Activated naive CD8-positive, alpha-beta T cell (primary cell): ENCODE data around the gene FIGN.

Experiments
- H3K27ac Mint-ChIP-seq: one replicate; pipeline ENCODE4 v1.8.0; 2021; ENCODE audit warnings: mixed read lengths
- H3K27me3 Mint-ChIP-seq: one replicate; pipeline ENCODE4 v1.8.0; 2021; ENCODE audit warnings: mixed read lengths
- H3K36me3 Mint-ChIP-seq: one replicate; pipeline ENCODE4 v1.8.0; 2021; ENCODE audit warnings: mixed read lengths
- H3K4me1 Mint-ChIP-seq: one replicate; pipeline ENCODE4 v1.8.0; 2021; ENCODE audit warnings: low read depth, mixed read lengths
- H3K4me3 Mint-ChIP-seq: one replicate; pipeline ENCODE4 v1.8.0; 2021; ENCODE audit warnings: mild to moderate bottlenecking, mixed read lengths
- H3K9me3 Mint-ChIP-seq: one replicate; pipeline ENCODE4 v1.8.0; 2021; ENCODE audit warnings: low read depth, mixed read lengths

Gene FIGN

DNA sequence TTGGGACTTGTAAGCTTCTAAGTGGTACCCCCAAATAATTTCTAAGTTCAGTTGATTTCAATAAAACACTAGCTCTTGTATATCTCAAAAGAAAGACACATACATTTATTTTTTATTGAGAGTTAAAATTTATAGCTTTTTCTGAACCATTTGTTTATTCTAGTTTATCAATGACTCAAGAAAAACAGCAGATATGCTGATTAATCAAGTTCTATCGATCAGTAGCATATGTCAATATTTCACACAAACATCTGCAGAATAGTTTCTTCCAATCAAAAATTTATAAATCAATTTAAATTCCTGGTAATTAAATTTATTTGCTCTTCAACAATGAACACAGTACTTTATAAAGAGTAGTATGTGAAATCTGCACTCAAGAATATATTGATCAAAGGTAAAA is 5.3 kb downstream of the FIGN start:
- Mint-ChIP-seq H3K9me3 (peaks cover 4% of the 10 kb centered on the region), H3K4me1 (no peaks in the 10 kb centered on the region), H3K27me3 (peaks cover 13% of the 10 kb centered on the region), H3K36me3 (no peaks in the 10 kb centered on the region), H3K27ac (no peak overlapping the region), H3K4me3 (no peak overlapping the region)

DNA sequence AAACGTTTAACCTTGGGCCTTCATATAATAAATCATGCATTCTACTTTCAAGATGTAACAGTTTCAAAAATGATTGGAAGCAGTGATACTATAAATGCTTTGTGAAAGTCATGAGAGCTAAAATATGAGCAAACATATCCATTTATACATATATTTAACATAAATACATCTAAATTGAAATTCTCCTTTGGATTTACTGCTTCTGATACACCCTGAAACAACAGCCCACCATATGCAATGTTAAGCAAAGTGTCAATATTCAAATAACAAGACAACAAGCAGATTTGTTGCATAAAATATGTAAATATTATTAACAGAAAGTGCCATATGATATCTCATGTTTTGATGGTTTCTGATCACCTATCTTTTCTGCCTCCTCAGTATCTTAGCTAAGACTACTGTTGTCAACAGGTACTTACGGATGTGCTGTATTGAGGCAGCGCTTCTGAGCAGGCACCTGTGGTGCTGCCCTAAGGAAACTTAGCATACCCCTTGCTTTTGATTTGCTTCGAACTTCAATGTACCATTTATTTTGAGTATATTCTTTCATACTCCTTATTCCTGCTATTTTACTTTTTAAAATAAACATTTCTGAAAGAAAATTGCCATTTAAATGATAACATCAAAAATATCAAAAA is 6.1 kb downstream of the FIGN start:
- H3K36me3 Mint-ChIP-seq: no peaks in the 10 kb centered on the region
- peaks cover 4% of the 10 kb centered on the region for H3K9me3 Mint-ChIP-seq
- peaks cover 7% of the 10 kb centered on the region for H3K27me3 Mint-ChIP-seq
- H3K4me3 Mint-ChIP-seq: no peak overlapping the region
- no peak overlapping the region for H3K27ac Mint-ChIP-seq
- H3K4me1 Mint-ChIP-seq: no peaks in the 10 kb centered on the region

DNA sequence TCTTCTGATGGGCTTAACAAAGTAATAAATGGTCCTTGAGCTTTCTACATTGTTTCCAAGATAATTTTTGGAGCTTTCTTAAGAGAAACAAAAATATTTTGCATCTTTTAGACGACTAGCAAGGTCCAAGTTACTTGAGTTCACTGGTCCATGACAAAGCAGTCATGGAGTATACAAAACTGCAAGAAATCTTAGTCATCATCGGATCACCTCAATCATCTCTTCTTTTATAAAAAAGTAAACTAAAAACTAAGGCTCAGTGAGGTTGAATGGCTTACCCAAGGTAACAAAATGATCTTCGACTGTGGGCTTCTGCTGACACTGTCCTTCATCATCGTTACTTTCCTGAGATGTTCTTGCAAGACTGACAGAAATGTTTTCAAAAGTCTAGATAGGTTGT is 11.9 kb downstream of the FIGN start:
- H3K27me3 Mint-ChIP-seq: no peaks in the 10 kb centered on the region
- no peaks in the 10 kb centered on the region for H3K4me1 Mint-ChIP-seq

DNA sequence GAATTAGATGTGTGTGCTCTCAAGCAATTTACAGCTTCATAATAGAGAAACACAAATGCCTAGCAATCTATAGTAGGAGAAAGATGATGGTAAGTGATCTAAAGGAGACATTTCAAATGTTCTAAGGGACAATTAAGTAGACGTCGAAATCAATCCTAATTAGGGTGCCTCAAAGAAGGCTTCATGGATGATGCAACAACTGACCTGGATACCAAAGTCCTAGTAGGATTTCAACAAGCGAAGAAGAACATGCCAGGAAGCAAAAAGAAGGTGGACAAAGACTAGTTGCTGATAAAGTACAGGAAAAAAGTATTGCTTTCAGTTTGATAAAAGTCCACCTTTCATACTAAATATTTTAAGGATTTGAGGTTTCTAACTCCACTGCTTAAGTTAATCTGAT is 12.5 kb downstream of the FIGN start:
- no peaks in the 10 kb centered on the region for H3K4me1 Mint-ChIP-seq
- no peaks in the 10 kb centered on the region for H3K36me3 Mint-ChIP-seq
- peaks cover 3% of the 10 kb centered on the region for H3K9me3 Mint-ChIP-seq
- no peak overlapping the region for H3K27ac Mint-ChIP-seq
- H3K27me3 Mint-ChIP-seq: no peaks in the 10 kb centered on the region
- H3K4me3 Mint-ChIP-seq: no peak overlapping the region

More for the DNA sequence above, 11.9 kb downstream of the FIGN start:
- Mint-ChIP-seq H3K9me3 (peaks cover 3% of the 10 kb centered on the region), H3K36me3 (no peaks in the 10 kb centered on the region), H3K27ac (no peak overlapping the region), H3K4me3 (no peak overlapping the region)

DNA sequence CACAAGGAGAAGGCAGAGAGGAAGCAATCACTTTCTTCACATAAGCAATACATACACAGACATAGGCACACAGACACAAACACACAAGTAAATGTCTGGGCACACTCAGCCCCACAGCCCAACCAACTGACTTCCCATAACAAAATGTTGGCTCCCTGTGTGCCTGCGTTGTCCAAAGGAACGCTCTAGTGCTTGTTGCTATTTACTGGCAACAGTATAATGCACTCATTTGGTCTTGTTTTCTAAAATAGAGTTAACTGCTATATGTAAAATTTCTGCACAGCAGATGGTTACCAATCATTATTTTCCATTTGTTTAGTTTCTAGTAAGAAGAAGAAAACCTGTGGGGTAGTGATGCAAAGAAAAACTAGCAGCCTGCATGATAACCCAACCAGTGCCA is 16.5 kb downstream of the FIGN start:
- H3K36me3 Mint-ChIP-seq: no peaks in the 10 kb centered on the region
- H3K27ac Mint-ChIP-seq: no peak overlapping the region
- H3K27me3 Mint-ChIP-seq: no peaks in the 10 kb centered on the region
- no peak overlapping the region for H3K4me3 Mint-ChIP-seq
- peaks cover 3% of the 10 kb centered on the region for H3K9me3 Mint-ChIP-seq
- H3K4me1 Mint-ChIP-seq: no peaks in the 10 kb centered on the region

DNA sequence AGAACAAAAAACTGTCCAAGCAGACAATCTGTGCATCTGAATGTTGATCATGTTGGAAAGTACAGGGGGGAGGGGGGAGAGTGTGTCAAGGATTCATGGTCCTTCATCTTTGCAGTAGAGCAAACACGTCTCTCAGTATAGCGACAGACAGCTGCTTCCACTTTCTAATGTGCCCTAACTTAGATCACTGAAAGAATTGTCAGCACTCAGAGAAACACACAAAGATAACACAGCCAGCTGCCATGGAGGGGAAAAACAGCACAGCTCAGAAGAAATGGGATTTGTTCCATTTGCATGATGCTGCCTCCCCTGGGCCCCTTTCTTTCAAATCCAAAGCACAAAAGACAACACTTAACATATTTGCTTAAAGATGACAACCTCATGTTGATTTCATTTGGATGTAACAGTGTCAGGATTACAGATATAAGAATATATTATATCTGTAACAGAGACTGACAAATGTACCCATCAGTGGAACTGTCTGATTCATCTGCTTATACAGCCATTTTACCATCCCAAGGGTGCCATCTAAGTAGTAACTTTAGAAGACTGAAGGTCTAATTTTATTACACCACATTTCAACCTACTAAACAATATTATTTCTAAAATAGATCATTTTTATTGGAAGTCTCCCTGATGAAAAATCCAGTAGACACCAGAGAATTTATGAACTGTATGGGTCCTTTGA is 17.7 kb downstream of the FIGN start:
- Mint-ChIP-seq H3K36me3 (no peaks in the 10 kb centered on the region), H3K4me3 (no peak overlapping the region), H3K4me1 (no peaks in the 10 kb centered on the region), H3K9me3 (peaks cover 3% of the 10 kb centered on the region), H3K27ac (no peak overlapping the region), H3K27me3 (no peaks in the 10 kb centered on the region)

DNA sequence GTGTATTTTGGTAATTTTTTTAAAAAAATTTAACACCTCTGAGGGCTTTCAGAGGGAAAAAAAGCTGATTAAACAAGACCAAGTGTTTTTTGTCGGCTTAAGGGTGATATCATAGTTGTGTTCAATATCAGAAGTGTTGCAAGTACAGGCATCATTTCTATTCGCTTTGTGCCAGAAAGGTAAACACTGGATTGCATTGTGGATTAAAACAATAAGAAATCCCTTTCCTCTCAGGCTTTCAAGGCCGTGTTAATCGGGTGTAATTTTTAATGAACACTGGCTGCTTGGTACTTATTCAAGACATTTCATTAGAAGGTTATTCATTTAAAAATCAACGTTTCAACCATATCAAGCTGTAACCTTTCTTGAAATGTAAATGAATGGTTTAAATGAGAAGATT is 18.3 kb downstream of the FIGN start:
- Mint-ChIP-seq H3K27me3 (no peaks in the 10 kb centered on the region), H3K4me3 (no peak overlapping the region), H3K36me3 (no peaks in the 10 kb centered on the region), H3K4me1 (no peaks in the 10 kb centered on the region), H3K27ac (no peak overlapping the region), H3K9me3 (peaks cover 3% of the 10 kb centered on the region)

DNA sequence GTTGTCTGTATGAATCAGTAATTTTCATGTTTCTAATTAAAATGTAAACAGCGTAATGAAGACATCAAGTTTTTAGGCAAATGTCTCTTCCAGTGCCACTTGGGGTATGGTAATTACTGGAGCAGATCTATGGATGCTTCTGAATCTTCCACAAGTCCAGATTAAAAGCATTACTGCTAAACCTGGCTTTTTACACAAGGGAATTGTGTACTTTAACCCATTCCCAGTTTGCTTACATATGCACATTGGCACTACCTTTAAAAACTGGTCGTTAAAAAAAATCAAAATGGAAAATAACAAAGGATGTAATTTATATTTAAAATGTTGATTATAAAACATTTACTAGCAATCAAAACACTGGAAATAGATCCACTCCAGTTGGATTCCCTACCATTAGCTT is 19.7 kb downstream of the FIGN start:
- Mint-ChIP-seq H3K4me3 (no peak overlapping the region), H3K4me1 (no peaks in the 10 kb centered on the region), H3K9me3 (peaks cover 3% of the 10 kb centered on the region), H3K27me3 (no peaks in the 10 kb centered on the region), H3K27ac (no peak overlapping the region), H3K36me3 (no peaks in the 10 kb centered on the region)

DNA sequence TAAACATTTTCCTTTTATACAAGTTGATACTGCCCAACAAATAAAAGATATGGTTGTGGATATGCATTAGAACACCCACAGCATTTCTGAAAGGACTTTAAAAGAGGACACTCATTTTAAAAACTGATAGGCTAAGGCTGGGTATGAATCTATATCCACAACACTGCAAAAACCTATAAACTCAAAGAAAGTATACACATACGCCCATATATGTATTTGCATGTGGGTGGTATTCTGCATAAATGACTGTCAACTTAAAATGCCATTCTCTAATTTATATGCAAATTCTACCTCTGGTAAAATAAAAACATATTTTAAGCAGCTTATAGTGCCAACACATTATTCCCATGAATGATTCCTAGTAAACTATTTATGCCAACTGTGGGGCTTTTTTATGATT is 20.1 kb downstream of the FIGN start:
- Mint-ChIP-seq H3K27me3 (no peaks in the 10 kb centered on the region), H3K9me3 (peaks cover 3% of the 10 kb centered on the region), H3K4me1 (no peaks in the 10 kb centered on the region), H3K36me3 (no peaks in the 10 kb centered on the region), H3K27ac (no peak overlapping the region), H3K4me3 (no peak overlapping the region)

DNA sequence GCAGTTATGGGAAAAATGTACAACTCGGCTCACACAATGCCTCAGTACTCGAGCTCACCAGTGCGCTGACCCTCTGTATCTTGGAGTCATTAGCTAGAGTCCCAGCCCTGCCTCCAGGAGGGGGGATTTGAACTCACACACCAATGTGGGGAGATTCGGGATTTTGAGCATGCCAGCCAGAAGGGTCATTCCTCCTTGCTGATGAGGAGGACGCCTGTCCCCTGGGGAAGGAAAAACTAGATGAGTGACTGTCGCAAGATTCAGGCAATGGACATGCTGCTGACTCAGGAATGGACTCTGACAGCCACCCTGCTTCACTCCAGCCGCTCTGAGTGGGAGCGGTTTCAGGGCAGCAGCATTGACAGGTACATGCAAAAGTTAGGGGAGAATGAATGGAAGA is 20.6 kb downstream of the FIGN start:
- H3K4me1 Mint-ChIP-seq: no peaks in the 10 kb centered on the region
- no peaks in the 10 kb centered on the region for H3K27me3 Mint-ChIP-seq
- peaks cover 3% of the 10 kb centered on the region for H3K9me3 Mint-ChIP-seq
- no peak overlapping the region for H3K27ac Mint-ChIP-seq
- H3K36me3 Mint-ChIP-seq: no peaks in the 10 kb centered on the region
- no peak overlapping the region for H3K4me3 Mint-ChIP-seq

DNA sequence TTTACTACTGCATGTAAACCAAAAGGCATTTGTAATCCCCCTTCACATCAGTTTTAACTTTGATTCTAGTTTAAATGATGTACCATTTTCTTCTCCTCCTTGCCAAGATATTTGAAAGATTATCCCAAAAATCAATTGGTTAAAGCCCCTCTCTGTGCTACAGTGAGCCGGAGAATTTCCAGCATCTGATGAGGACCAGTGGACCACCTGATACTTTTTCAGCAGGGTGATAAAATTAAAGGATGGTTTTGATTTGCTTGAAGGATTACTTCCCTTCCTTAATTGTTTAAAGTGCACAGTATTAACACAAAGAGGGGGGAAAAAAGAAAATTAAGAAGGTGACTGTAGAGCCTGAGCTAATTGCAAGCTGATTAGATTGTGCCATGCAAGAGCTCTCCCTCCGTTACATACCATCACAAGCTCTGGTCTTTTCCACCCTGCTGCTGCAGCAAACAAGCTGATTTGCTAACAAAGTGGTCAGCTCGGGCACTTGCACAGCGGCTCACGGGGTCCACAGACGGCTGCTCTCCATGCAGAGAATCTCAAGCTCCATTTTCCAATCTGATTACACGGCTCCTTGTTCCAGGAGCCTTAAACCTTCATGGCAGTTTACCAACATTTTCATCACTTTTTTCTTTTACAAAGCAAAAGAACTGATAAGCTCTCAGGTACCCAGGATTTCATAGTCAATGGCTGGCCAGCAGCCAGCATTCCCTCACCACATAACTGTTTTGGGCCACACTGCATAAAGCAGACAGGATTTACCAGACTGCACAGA is 22.1 kb downstream of the FIGN start:
- H3K36me3 Mint-ChIP-seq: no peaks in the 10 kb centered on the region
- H3K27ac Mint-ChIP-seq: no peak overlapping the region
- H3K9me3 Mint-ChIP-seq: no peaks in the 10 kb centered on the region
- no peaks in the 10 kb centered on the region for H3K4me1 Mint-ChIP-seq
- H3K4me3 Mint-ChIP-seq: no peak overlapping the region
- no peaks in the 10 kb centered on the region for H3K27me3 Mint-ChIP-seq

DNA sequence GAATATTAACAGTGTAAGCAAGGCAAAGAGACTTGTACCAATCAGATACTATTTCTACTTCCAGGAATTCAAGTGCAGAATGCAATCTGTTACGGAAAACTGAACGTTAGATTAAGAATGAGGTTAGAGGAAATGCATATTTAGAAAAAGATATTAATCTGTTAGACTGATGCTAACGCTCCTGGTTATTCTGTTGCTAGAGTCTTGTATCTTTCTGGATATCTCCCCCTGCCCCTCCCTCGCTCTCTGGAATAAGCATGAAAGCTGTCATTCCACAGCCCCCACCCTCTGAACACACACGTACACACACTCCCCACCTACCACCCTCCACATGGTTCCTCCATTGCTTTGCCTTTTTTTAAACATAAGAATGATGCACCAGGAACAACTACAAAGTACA is 24.1 kb downstream of the FIGN start:
- Mint-ChIP-seq H3K9me3 (no peaks in the 10 kb centered on the region), H3K4me3 (no peak overlapping the region), H3K36me3 (no peaks in the 10 kb centered on the region), H3K27ac (no peak overlapping the region), H3K4me1 (no peaks in the 10 kb centered on the region), H3K27me3 (no peaks in the 10 kb centered on the region)

DNA sequence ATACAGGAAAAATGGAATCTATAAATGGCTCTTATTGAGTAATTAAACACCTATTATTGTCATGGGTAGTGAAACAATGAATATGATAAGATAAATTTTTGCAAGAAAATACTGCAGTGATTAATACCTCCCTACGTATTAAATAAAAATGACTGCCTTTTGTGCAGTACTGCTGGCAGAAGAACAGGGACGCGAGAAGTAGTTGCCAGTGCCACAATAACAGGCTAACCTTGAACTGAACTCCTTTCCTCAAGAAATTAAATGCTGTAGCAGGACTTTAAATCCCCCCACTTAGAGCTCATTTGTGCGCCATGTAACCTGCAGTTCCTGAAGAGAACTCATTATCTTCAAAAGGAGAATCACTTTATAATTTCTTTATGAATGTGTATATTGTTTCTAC is 24.6 kb downstream of the FIGN start:
- H3K36me3 Mint-ChIP-seq: no peaks in the 10 kb centered on the region
- H3K27ac Mint-ChIP-seq: no peak overlapping the region
- no peaks in the 10 kb centered on the region for H3K4me1 Mint-ChIP-seq
- no peak overlapping the region for H3K4me3 Mint-ChIP-seq
- H3K9me3 Mint-ChIP-seq: no peaks in the 10 kb centered on the region
- no peaks in the 10 kb centered on the region for H3K27me3 Mint-ChIP-seq

DNA sequence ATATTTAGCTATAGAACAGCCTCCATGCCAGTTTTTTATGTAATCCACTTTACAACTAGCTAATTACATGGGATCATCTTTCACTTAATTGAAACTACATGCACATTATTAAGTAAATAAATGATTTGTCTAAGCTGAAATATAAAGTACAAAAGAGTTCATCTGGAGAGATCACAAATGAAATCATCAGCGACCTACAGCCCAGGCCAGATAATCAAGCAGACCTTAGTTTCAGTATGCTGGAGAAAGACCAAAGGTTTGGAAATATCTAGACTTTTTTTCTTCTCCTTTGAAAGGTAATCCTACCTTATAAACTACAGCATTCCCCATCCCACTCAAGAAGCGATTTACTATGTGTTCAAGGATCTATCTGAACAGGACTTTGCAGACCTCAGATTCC is 26.5 kb downstream of the FIGN start:
- H3K27ac Mint-ChIP-seq: no peak overlapping the region
- no peaks in the 10 kb centered on the region for H3K36me3 Mint-ChIP-seq
- H3K9me3 Mint-ChIP-seq: no peaks in the 10 kb centered on the region
- H3K4me1 Mint-ChIP-seq: no peaks in the 10 kb centered on the region
- H3K27me3 Mint-ChIP-seq: no peaks in the 10 kb centered on the region
- H3K4me3 Mint-ChIP-seq: no peak overlapping the region

DNA sequence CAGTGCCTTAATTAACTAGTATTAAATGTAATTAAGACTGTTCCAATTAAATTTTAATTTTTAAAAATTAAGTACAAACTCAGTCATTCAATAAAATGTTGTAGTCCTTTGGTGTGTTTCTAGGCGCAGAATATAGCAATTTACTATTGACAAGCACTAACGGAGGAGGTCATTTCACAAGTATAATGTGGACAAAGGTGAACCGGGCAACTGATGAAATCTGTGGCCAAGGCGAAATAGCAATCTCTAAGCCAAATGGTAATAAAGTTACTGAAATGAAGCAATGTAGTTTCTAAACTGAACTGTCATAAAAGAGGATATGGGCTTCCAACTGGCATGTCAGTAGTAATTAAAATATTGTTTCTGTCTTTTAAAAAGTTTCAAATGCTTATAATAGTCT is 27.5 kb downstream of the FIGN start:
- no peak overlapping the region for H3K27ac Mint-ChIP-seq
- no peaks in the 10 kb centered on the region for H3K27me3 Mint-ChIP-seq
- no peak overlapping the region for H3K4me3 Mint-ChIP-seq
- H3K36me3 Mint-ChIP-seq: no peaks in the 10 kb centered on the region
- H3K9me3 Mint-ChIP-seq: no peaks in the 10 kb centered on the region
- no peaks in the 10 kb centered on the region for H3K4me1 Mint-ChIP-seq
